RWPE1 (cell line): ENCODE results near the gene GPR26.
"Not testable (repeated sequence)": the region's sequence is repeated elsewhere in the genome, so short reads cannot be mapped to it uniquely, and the experiment has no call there.

Source experiments
- CTCF ChIA-PET: fragments of 350-600 bp; sonication (Branson Sonifier 250); formaldehyde crosslinking; extraction: SDS; loops from one replicate; lab custom pipeline; 2021; lab: Yijun Ruan, JAX
- POLR2A ChIA-PET: fragments of 400-600 bp; formaldehyde crosslinking; extraction: SDS; loops from one replicate; lab custom pipeline; 2020; ENCODE audit warnings: antibody characterized with exemption; ENCODE audit not compliant: low non-redundant PET; lab: Yijun Ruan, JAX
- DNase-seq: peaks from one replicate; pipeline ENCODE4 v3.0.0; 2012; ENCODE audit warnings: low spot score
- H3K27ac ChIP-seq: fragments of 450-650 bp; 2 replicates; pipeline ENCODE4 v1.5.1; 2017
- TF ChIP-seq, protein P1 (sequence below): fragments of 450-650 bp; conservative IDR thresholded peaks from 2 replicates; pipeline ENCODE4 v1.5.1; 2017; ENCODE audit warnings: low read depth, mild to moderate bottlenecking

GPR26 gene

DNA sequence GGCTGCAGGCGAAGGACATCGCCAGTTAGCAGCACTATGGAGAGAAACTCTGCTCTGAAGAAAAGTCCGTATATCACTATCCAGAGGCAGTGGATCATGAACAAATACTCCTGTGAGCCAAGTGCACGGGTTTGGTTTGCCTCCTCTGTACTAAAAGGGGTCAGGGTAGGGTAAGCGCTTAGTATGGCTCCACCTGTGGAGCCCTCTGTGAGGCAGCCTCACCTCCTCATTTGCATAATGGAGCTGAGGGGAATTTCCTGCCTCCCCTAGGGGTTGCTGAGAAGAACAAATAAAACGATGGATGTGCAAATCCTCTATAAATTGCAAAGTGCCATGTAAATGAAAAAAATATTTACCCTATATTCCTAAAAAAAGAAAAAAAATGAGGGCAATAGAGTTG, 63.4 kb downstream of the GPR26 start:
- no peak overlapping the region for H3K27ac ChIP-seq
- no peak for DNase-seq
- ChIA-PET POLR2A (no interaction called here), CTCF (no interaction called here)
- TF ChIP-seq, protein P1, sequence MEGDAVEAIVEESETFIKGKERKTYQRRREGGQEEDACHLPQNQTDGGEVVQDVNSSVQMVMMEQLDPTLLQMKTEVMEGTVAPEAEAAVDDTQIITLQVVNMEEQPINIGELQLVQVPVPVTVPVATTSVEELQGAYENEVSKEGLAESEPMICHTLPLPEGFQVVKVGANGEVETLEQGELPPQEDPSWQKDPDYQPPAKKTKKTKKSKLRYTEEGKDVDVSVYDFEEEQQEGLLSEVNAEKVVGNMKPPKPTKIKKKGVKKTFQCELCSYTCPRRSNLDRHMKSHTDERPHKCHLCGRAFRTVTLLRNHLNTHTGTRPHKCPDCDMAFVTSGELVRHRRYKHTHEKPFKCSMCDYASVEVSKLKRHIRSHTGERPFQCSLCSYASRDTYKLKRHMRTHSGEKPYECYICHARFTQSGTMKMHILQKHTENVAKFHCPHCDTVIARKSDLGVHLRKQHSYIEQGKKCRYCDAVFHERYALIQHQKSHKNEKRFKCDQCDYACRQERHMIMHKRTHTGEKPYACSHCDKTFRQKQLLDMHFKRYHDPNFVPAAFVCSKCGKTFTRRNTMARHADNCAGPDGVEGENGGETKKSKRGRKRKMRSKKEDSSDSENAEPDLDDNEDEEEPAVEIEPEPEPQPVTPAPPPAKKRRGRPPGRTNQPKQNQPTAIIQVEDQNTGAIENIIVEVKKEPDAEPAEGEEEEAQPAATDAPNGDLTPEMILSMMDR = no peak

DNA sequence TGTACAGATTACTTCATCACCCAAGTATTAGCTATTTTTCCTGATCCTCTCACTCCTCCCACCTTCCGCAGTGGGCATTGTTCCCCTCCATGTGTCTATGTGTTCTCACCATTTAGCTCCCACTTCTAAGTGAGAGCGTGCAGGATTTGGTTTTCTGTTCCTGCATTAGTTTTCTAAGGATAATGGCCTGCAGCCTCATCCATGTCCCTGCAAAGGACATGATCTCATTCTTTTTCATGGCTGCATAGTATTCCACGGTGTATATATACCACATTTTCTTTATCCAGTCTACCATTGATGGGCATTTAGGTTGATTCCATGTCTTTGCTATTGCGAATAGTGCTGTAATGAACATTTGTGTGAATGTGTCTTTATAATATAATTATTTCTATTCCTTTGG, 70.8 kb downstream of the GPR26 start:
- H3K27ac ChIP-seq, CTCF ChIA-PET, POLR2A ChIA-PET, DNase-seq: not testable (repeated sequence)

DNA sequence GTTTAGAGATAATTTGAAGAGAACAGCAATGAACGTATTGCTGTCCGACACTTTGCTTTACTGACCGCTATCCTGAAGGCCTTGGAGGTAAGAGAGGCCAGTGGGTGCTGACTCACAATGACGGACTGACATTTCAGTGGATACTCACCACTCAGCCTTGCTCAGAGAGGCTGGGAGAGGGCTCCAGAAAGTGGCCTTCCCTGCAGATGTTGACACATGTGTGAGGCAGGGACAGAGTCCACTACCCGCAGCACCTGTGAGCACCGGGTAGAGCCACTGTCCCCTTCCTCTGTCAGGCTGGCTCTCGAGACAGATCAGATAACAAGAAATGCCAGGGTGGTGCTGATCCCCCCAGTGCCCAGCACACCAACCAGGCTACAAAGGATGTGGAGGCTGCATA, 75.0 kb downstream of the GPR26 start:
- H3K27ac ChIP-seq = no peak overlapping the region

DNA sequence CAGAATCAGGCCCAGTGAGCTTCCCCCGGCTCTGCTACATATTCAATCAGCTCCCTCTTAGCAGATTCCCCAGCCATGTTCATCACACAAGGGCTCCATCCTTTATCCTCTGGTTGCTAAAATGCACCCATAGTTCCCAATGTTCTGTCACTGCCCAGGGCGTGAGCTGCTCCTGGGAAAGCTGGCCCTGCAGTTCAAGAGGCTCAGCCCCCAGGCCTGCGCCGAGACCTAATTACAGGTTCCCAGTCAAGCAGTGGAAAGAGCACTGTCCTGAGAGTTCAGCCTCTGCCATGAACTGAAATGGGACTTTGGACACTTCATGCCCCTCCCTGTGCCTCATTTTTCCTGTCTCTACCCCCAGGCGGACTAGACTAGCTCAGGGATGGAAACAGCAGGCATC, 75.6 kb downstream of the GPR26 start:
- H3K27ac ChIP-seq = no peak overlapping the region
- no peak for DNase-seq
- TF ChIP-seq, protein P1 = no peak
- ChIA-PET POLR2A (no interaction called here), CTCF (interaction anchor here (0.6 kb wide), 1 partner anchor 18 kb away, joined by 3 read pairs; no protein-coding TSS in a partner anchor)

More for the DNA sequence above, 75.0 kb downstream of the GPR26 start:
- POLR2A ChIA-PET = no interaction called here
- TF ChIP-seq, protein P1 = no peak
- DNase-seq = no peak
- CTCF ChIA-PET = no interaction called here

GRCh38 chr10:123742751-123743440, 76.7 kb downstream of the GPR26 start:
- DNase-seq = no peak
- ChIA-PET CTCF (interaction anchor here (0.5 kb wide), 1 partner anchor 627 kb away, joined by 3 read pairs; no protein-coding TSS in a partner anchor), POLR2A (no interaction called here)
- no peak overlapping the region for H3K27ac ChIP-seq
- TF ChIP-seq, protein P1 = no peak

DNA sequence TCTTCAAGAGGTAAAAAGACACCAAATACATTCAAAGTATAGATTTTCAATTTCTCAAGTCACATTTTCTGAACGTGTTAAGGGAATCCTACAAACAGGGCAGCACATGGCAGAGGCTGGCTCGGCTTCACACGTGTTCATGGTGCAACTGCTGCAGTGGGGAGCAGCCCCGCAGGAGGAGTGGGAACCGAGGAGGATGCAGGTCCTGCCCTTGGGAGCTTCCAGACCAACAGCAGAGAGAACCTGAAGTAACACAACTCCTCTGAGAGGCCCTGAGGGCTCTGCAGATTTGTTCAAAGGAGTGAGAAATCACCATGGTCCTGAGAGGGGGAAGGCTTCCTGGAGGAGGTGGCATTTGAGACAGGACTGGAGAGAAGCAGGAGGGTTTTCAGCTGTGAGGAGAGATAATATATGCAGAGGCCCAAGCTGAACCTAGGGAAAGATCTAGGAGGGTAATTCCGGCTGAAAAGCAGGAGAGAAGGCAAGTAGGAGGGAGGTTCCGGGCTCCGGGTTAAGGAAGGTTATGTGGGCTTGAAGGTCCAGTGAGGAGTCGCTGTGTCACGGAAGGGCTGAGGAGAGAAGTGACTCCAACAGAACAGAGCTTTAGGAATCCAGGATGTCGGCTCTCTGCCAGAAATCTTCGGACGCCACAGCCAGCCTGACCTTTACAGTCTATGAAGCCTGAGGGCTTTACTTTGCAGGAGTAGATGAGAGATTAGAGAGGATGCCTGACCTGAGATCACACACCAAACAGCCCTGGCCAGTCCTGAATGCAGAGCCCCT, 77.5 kb downstream of the GPR26 start:
- no peak for DNase-seq
- H3K27ac ChIP-seq = no peak overlapping the region
- ChIA-PET POLR2A (no interaction called here), CTCF (no interaction called here)
- TF ChIP-seq, protein P1 = no peak

- no peak for DNase-seq
- TF ChIP-seq, protein P1 = no peak
- ChIA-PET POLR2A (no interaction called here), CTCF (no interaction called here)
- H3K27ac ChIP-seq = no peak overlapping the region
These were observed 78.0 kb downstream of the GPR26 start for GRCh38 chr10:123744224-123744536.
